Naive B cell (primary cell): ENCODE data around the gene MAP2K5. TPM values are rescaled to one million over a fixed set of nuclear protein-coding genes. Genes with fewer than 3 reads are reported as not detected.

Experiments
- ATAC-seq, 2 donors: fragments of 150-1000 bp; cut with Tn5 transposase; 2 replicates each; pipeline ENCODE4 v1.10.0; 2021; ENCODE audit warnings: low read depth in 2 of 2, mild to moderate bottlenecking in 2 of 2, moderate library complexity in 2 of 2
- DNase-seq: peaks from one replicate; pipeline ENCODE4 v3.0.0; 2022
- H3K27ac Mint-ChIP-seq, 6 donors: one replicate each; pipeline ENCODE4 v1.8.0; 2020 to 2022; ENCODE audit warnings: mild to moderate bottlenecking in 6 of 6, mixed read lengths in 6 of 6, moderate library complexity in 5 of 6, inconsistent platforms in 2 of 6
- H3K27me3 Mint-ChIP-seq, 3 donors: one replicate each; pipeline ENCODE4 v1.8.0; 2021 to 2022; ENCODE audit warnings: mixed read lengths in 3 of 3, mild to moderate bottlenecking in 1 of 3
- H3K36me3 Mint-ChIP-seq, 2 donors: one replicate each; pipeline ENCODE4 v1.8.0; 2020 to 2022; ENCODE audit warnings: mixed read lengths in 2 of 2, inconsistent platforms in 1 of 2, mild to moderate bottlenecking in 1 of 2
- H3K4me1 Mint-ChIP-seq, 3 donors: one replicate each; pipeline ENCODE4 v1.8.0; 2020 to 2022; ENCODE audit warnings: mixed read lengths in 3 of 3, inconsistent platforms in 1 of 3, mild to moderate bottlenecking in 1 of 3, moderate library complexity in 1 of 3
- H3K4me3 Mint-ChIP-seq, 8 donors: one replicate each; pipeline ENCODE4 v1.8.0; 2020 to 2022; ENCODE audit warnings: mild to moderate bottlenecking in 8 of 8, mixed read lengths in 8 of 8, moderate library complexity in 8 of 8, inconsistent platforms in 2 of 8
- H3K9me3 Mint-ChIP-seq, 7 donors: one replicate each; pipeline ENCODE4 v1.8.0; 2020 to 2022; ENCODE audit warnings: mixed read lengths in 7 of 7, mild to moderate bottlenecking in 5 of 7, inconsistent platforms in 2 of 7, moderate library complexity in 1 of 7
- polyA plus RNA-seq, 6 donors: library from polyadenylated mRNA; unstranded; fragments of 300-500 nt; fragmentation: Illumina TruSeq; gene quantifications; one replicate each; pipeline ENCODE4 v1.2.3, GENCODE V29; 2021; ENCODE audit warnings: low read depth in 6 of 6

Gene MAP2K5
- polyA plus RNA-seq, 6 donors from 2014 or later = 11.4 to 23.1 (median 14.7) TPM

GRCh38 chr15:67826717-67827561 is 284.4 kb downstream of the MAP2K5 start:
- Mint-ChIP-seq H3K27me3 (peaks cover 66 to 72% (median 72%) of the 10 kb centered on the region in 3 donors), H3K4me3 (peak overlapping the region in 2 of 8 donors; percentile 82 to 86), H3K27ac (peak overlapping the region in 1 of 6 donors; percentile 87), H3K36me3 (peaks cover 0 to 44% of the 10 kb centered on the region in 2 donors), H3K9me3 (peaks cover 2 to 21% (median 8%) of the 10 kb centered on the region in 7 donors), H3K4me1 (peaks cover 41 to 54% (median 53%) of the 10 kb centered on the region in 3 donors)
- no peak for DNase-seq
- ATAC-seq = no peak

GRCh38 chr15:67827562-67828277 is 285.2 kb downstream of the MAP2K5 start:
- Mint-ChIP-seq H3K4me1 (peaks cover 34 to 48% (median 46%) of the 10 kb centered on the region in 3 donors), H3K27me3 (peaks cover 66 to 70% (median 70%) of the 10 kb centered on the region in 3 donors), H3K27ac (peak overlapping the region in 3 of 6 donors; percentile 81 to 99 (median 84)), H3K36me3 (peaks cover 0 to 37% of the 10 kb centered on the region in 2 donors), H3K9me3 (peaks cover 2 to 21% (median 8%) of the 10 kb centered on the region in 7 donors), H3K4me3 (peak overlapping the region in 4 of 8 donors; percentile 71 to 80 (median 74))
- ATAC-seq (no peak), DNase-seq (no peak)

- Mint-ChIP-seq H3K27ac (peak overlapping the region in 5 of 6 donors; percentile 76 to 99 (median 81)), H3K9me3 (peaks cover 2 to 21% (median 8%) of the 10 kb centered on the region in 7 donors), H3K4me1 (peaks cover 38 to 53% (median 49%) of the 10 kb centered on the region in 3 donors), H3K4me3 (peak overlapping the region; percentile 70 to 85 (median 74)), H3K27me3 (peaks cover 70 to 73% (median 73%) of the 10 kb centered on the region in 3 donors), H3K36me3 (peaks cover 0 to 35% of the 10 kb centered on the region in 2 donors)
- ATAC-seq (no peak), DNase-seq (no peak)
These were observed 285.9 kb downstream of the MAP2K5 start for GRCh38 chr15:67828278-67828968.

GRCh38 chr15:67828969-67829646 is 286.6 kb downstream of the MAP2K5 start:
- ATAC-seq (no peak), DNase-seq (no peak)
- H3K9me3 Mint-ChIP-seq = peaks cover 2 to 15% (median 6%) of the 10 kb centered on the region in 7 donors
- peak overlapping the region in 5 of 6 donors; percentile 54 to 99 (median 81) for H3K27ac Mint-ChIP-seq
- peaks cover 70 to 73% (median 72%) of the 10 kb centered on the region in 3 donors for H3K27me3 Mint-ChIP-seq
- peaks cover 0 to 28% of the 10 kb centered on the region in 2 donors for H3K36me3 Mint-ChIP-seq
- peaks cover 37 to 53% (median 49%) of the 10 kb centered on the region in 3 donors for H3K4me1 Mint-ChIP-seq
- H3K4me3 Mint-ChIP-seq = peak overlapping the region; percentile 30 to 85 (median 74)

GRCh38 chr15:67829647-67830504 is 287.4 kb downstream of the MAP2K5 start:
- no peak for ATAC-seq
- Mint-ChIP-seq H3K27ac (peak overlapping the region in 4 of 6 donors; percentile 81 to 99 (median 93)), H3K9me3 (peaks cover 2 to 13% (median 5%) of the 10 kb centered on the region in 7 donors), H3K4me3 (peak overlapping the region in 4 of 8 donors; percentile 63 to 84 (median 76)), H3K36me3 (peaks cover 0 to 27% of the 10 kb centered on the region in 2 donors), H3K4me1 (peaks cover 36 to 51% (median 49%) of the 10 kb centered on the region in 3 donors), H3K27me3 (peaks cover 70 to 73% (median 73%) of the 10 kb centered on the region in 3 donors)
- DNase-seq = no peak

GRCh38 chr15:67831363-67831762 is 288.9 kb downstream of the MAP2K5 start:
- no peak for ATAC-seq
- DNase-seq = no peak
- H3K9me3 Mint-ChIP-seq = peaks cover 0 to 8% (median 2%) of the 10 kb centered on the region in 7 donors
- H3K27me3 Mint-ChIP-seq = peaks cover 71 to 78% (median 76%) of the 10 kb centered on the region in 3 donors
- peaks cover 0 to 20% of the 10 kb centered on the region in 2 donors for H3K36me3 Mint-ChIP-seq
- peak overlapping the region in 3 of 8 donors; percentile 20 to 81 (median 57) for H3K4me3 Mint-ChIP-seq
- H3K27ac Mint-ChIP-seq = no peak overlapping the region
- H3K4me1 Mint-ChIP-seq = peaks cover 39 to 53% (median 48%) of the 10 kb centered on the region in 3 donors

GRCh38 chr15:67832031-67832551 is 289.6 kb downstream of the MAP2K5 start:
- ATAC-seq (no peak), DNase-seq (no peak)
- peak overlapping the region in 2 of 6 donors; percentile 47 to 60 for H3K27ac Mint-ChIP-seq
- peaks cover 0 to 19% of the 10 kb centered on the region in 2 donors for H3K36me3 Mint-ChIP-seq
- H3K9me3 Mint-ChIP-seq = peaks cover 0 to 7% (median 2%) of the 10 kb centered on the region in 7 donors
- H3K4me1 Mint-ChIP-seq = peaks cover 39 to 56% (median 51%) of the 10 kb centered on the region in 3 donors
- peaks cover 72 to 80% (median 78%) of the 10 kb centered on the region in 3 donors for H3K27me3 Mint-ChIP-seq
- peak overlapping the region in 4 of 8 donors; percentile 9 to 87 (median 84) for H3K4me3 Mint-ChIP-seq

- ATAC-seq = no peak
- peaks cover 0 to 16% of the 10 kb centered on the region in 2 donors for H3K36me3 Mint-ChIP-seq
- H3K27me3 Mint-ChIP-seq = peaks cover 74 to 83% (median 83%) of the 10 kb centered on the region in 3 donors
- peak overlapping the region; percentile 83 to 93 (median 88) for H3K4me3 Mint-ChIP-seq
- peaks cover 0 to 6% (median 2%) of the 10 kb centered on the region in 7 donors for H3K9me3 Mint-ChIP-seq
- H3K4me1 Mint-ChIP-seq = peaks cover 42 to 56% (median 54%) of the 10 kb centered on the region in 3 donors
- H3K27ac Mint-ChIP-seq = peak overlapping the region in 4 of 6 donors; percentile 12 to 75 (median 42)
- no peak for DNase-seq
These were observed 290.6 kb downstream of the MAP2K5 start for GRCh38 chr15:67832897-67833709.

GRCh38 chr15:67833710-67834511 is 291.4 kb downstream of the MAP2K5 start:
- Mint-ChIP-seq H3K4me1 (peaks cover 38 to 55% (median 55%) of the 10 kb centered on the region in 3 donors), H3K27ac (peak overlapping the region in 4 of 6 donors; percentile 28 to 96 (median 62)), H3K9me3 (peaks cover 0 to 3% (median 0%) of the 10 kb centered on the region in 7 donors), H3K4me3 (peak overlapping the region; percentile 83 to 93 (median 88)), H3K27me3 (peaks cover 66 to 75% (median 75%) of the 10 kb centered on the region in 3 donors), H3K36me3 (peaks cover 0 to 11% of the 10 kb centered on the region in 2 donors)
- peak; percentile 35 to 46 for ATAC-seq
- DNase-seq = no peak
